K562 (cell line): ENCODE data around the gene ZNF324B. TPM values are rescaled to one million over a fixed set of nuclear protein-coding genes. Genes with fewer than 3 reads are reported as not detected.

Experiments
- ASH1L ChIP-seq: fragments of 450-650 bp; IDR thresholded peaks from 2 replicates; pipeline ENCODE4 v1.6.1; 2018; ENCODE audit warnings: borderline replicate concordance, mild to moderate bottlenecking, low read depth; ENCODE audit not compliant: partially characterized antibody
- C11orf30 ChIP-seq: fragments of 450-650 bp; IDR thresholded peaks from 2 replicates; pipeline ENCODE4 v1.6.1; 2016; ENCODE audit warnings: low read depth, mild to moderate bottlenecking
- CLOCK ChIP-seq: fragments of 250-450 bp; sonication (Bioruptor Pico); IDR thresholded peaks from 2 replicates; pipeline ENCODE4 v1.4.0; 2020; ENCODE audit warnings: mild to moderate bottlenecking, moderate library complexity, borderline replicate concordance
- CTBP1 ChIP-seq: fragments of 450-650 bp; IDR thresholded peaks from 2 replicates; pipeline ENCODE4 v1.6.1; 2016; ENCODE audit warnings: borderline replicate concordance
- FIP1L1 ChIP-seq: fragments of 200-400 bp; formaldehyde crosslinking; IDR thresholded peaks from 2 replicates; pipeline ENCODE4 v1.6.1; 2018; ENCODE audit warnings: mild to moderate bottlenecking, low read depth, low read length; ENCODE audit not compliant: poor library complexity, severe bottlenecking
- HEY1 ChIP-seq: fragments of 250-450 bp; sonication (Bioruptor Pico); IDR thresholded peaks from 2 replicates; pipeline ENCODE4 v1.5.0; 2020; ENCODE audit warnings: mild to moderate bottlenecking, moderate library complexity, borderline replicate concordance
- HLTF ChIP-seq: fragments of 450-650 bp; IDR thresholded peaks from 2 replicates; pipeline ENCODE4 v1.6.1; 2016
- KAT2B ChIP-seq: IDR thresholded peaks from one replicate; pipeline ENCODE4 v1.6.1; 2012; ENCODE audit warnings: low read depth, mild to moderate bottlenecking, control low read depth, inconsistent platforms, low read length, moderate library complexity
- KAT8 ChIP-seq: fragments of 450-650 bp; IDR thresholded peaks from 2 replicates; pipeline ENCODE4 v1.6.1; 2016; ENCODE audit warnings: low read depth, mild to moderate bottlenecking
- KLF10 ChIP-seq: fragments of 250-450 bp; sonication (Bioruptor Pico); IDR thresholded peaks from 2 replicates; pipeline ENCODE4 v1.6.1; 2021; ENCODE audit warnings: matching md5 sums
- NR2C2 ChIP-seq, 2 experiments: fragments of 200-800 bp in 1 of 2; sonication (Bioruptor generic) in 1 of 2; sonication (generic) in 1 of 2; formaldehyde crosslinking in 1 of 2; IDR thresholded peaks; 2 replicates each; pipeline versions ENCODE4 v1.6.1 to v1.8.0; 2016 to 2022; ENCODE audit warnings: mild to moderate bottlenecking in 1 of 2, missing compliant biosample characterization in 1 of 2, missing genetic modification characterization in 1 of 2, missing genetic modification reagents in 1 of 2
- U2AF1 ChIP-seq: fragments of 200-400 bp; formaldehyde crosslinking; optimal IDR thresholded peaks from 2 replicates; pipeline ENCODE3; 2017; ENCODE audit warnings: mild to moderate bottlenecking, low read depth, low read length, moderate library complexity
- ZFP1 ChIP-seq: fragments of 450-650 bp; formaldehyde crosslinking; IDR thresholded peaks from 2 replicates; pipeline ENCODE4 v1.4.0; 2020; ENCODE audit warnings: mild to moderate bottlenecking, mixed read lengths
- ZNF165 ChIP-seq: fragments of 250-450 bp; sonication (Bioruptor Pico); IDR thresholded peaks from 2 replicates; pipeline ENCODE4 v1.4.0; 2020; ENCODE audit warnings: borderline replicate concordance
- ZNF324 ChIP-seq: fragments of 250-450 bp; sonication (Bioruptor Pico); IDR thresholded peaks from 2 replicates; pipeline ENCODE4 v1.4.0; 2020; ENCODE audit warnings: mild to moderate bottlenecking
- polyA plus RNA-seq, 8 experiments: library from polyadenylated mRNA; depleted of rRNA in 4 of 8; stranded (reverse) in 5 of 8; unstranded in 3 of 8; fragments of >200 nt; fragmentation: Nextera tagmentation in 2 of 8; fragmentation: Illumina TruSeq in 1 of 8; extraction: Ambion mirVana in 2 of 8; extraction: Trizol in 1 of 8; gene quantifications; 2 replicates each; pipeline versions ENCODE4 v1.2.1 to v1.2.3, GENCODE V29; 2011 to 2014; ENCODE audit warnings: inconsistent platforms in 1 of 8, missing spikeins in 1 of 8
- total RNA-seq, 7 experiments: library from RNA; depleted of rRNA in 6 of 7; stranded (reverse); fragments of >200 nt in 6 of 7; fragmentation: Illumina TruSeq in 2 of 7; extraction: Trizol in 2 of 7; gene quantifications; 2 replicates each; pipeline versions ENCODE4 v1.2.1 to v1.2.3, GENCODE V29; 2011 to 2021; ENCODE audit warnings: low replicate concordance in 1 of 7
- TF ChIP-seq, protein P1 (sequence below): sonication (generic); formaldehyde crosslinking; IDR thresholded peaks from 2 replicates; pipeline ENCODE4 v1.8.1; 2023; ENCODE audit warnings: mild to moderate bottlenecking, missing genetic modification reagents
- TF ChIP-seq, protein P2 (sequence below): fragments of 250-450 bp; sonication (Bioruptor Pico); IDR thresholded peaks from 2 replicates; pipeline ENCODE4 v1.4.0; 2020

Gene ZNF324B
- total and polyA plus RNA-seq, 9 of the 15 experiments (the other 6 are each of a cell fraction or from before 2014, with no cell fraction given): 0.20 to 13.5 (median 5.7) TPM

DNA sequence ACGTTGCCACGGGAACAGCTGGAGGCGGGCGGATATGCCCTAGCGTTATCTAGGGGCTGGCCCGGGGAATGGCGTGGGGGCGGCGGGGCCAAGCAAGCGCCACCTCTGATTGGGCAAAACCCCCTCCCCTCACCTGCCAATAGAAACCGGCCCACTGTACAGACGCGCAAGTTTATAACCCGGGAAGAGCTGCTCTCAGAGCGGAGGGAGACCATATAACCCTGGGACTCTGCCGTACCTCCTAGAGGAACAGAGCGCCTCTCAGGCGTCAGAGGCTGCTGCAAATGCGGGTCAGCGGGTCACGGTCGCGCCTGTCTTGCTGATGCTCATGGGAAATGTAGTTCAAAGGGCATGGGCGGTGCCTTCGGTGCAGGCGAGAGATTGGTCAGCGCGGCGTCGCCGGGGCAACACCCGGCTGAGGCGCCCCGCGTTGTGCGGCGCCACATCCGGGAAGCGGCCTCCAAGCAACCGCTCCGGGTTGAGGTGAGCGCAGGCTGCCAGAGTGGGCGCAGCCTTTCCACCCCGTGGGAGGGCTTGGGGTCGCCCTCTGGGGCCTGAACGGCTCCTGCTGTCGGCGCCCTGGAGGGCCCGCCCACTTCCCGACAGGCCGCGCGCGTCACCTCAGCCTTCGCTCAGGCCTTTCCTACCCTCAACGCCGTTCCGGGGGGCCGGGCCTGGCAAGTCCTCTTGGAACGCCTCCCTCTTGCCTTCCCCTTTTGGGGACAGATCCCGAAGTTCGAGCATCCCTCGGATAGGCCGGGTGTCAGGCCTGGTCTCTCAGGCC lies 24.5 kb downstream of the ZNF324B start, which contains the start of gene ZNF446 (continued):
- no peak for TF ChIP-seq CLOCK
- TF ChIP-seq ZNF324 (CRISPR knock-in tag): no peak
- peak; percentile 86 for TF ChIP-seq CTBP1
- TF ChIP-seq FIP1L1: peak; percentile 97
- TF ChIP-seq KAT8: no peak
- TF ChIP-seq KAT2B: no peak
- no peak for TF ChIP-seq HEY1
- TF ChIP-seq ZNF165 (CRISPR knock-in tag): no peak
- TF ChIP-seq ASH1L: no peak
- peak; percentile 90 for TF ChIP-seq U2AF1
- no peak for TF ChIP-seq KLF10 (CRISPR knock-in tag)
- TF ChIP-seq, protein P1, sequence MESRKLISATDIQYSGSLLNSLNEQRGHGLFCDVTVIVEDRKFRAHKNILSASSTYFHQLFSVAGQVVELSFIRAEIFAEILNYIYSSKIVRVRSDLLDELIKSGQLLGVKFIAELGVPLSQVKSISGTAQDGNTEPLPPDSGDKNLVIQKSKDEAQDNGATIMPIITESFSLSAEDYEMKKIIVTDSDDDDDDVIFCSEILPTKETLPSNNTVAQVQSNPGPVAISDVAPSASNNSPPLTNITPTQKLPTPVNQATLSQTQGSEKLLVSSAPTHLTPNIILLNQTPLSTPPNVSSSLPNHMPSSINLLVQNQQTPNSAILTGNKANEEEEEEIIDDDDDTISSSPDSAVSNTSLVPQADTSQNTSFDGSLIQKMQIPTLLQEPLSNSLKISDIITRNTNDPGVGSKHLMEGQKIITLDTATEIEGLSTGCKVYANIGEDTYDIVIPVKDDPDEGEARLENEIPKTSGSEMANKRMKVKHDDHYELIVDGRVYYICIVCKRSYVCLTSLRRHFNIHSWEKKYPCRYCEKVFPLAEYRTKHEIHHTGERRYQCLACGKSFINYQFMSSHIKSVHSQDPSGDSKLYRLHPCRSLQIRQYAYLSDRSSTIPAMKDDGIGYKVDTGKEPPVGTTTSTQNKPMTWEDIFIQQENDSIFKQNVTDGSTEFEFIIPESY (CRISPR knock-in tag): peak; percentile 57; the same call in 1 of the 2 replicates
- no peak for TF ChIP-seq ZFP1 (CRISPR knock-in tag)
- TF ChIP-seq C11orf30: peak; percentile 66
- peak; percentile 98 for TF ChIP-seq NR2C2 (CRISPR knock-in tag; IDR thresholded peaks at IDR 0.05)
- TF ChIP-seq NR2C2 (tag; IDR thresholded peaks at IDR 0.05): peak; percentile 100
- TF ChIP-seq, protein P2, sequence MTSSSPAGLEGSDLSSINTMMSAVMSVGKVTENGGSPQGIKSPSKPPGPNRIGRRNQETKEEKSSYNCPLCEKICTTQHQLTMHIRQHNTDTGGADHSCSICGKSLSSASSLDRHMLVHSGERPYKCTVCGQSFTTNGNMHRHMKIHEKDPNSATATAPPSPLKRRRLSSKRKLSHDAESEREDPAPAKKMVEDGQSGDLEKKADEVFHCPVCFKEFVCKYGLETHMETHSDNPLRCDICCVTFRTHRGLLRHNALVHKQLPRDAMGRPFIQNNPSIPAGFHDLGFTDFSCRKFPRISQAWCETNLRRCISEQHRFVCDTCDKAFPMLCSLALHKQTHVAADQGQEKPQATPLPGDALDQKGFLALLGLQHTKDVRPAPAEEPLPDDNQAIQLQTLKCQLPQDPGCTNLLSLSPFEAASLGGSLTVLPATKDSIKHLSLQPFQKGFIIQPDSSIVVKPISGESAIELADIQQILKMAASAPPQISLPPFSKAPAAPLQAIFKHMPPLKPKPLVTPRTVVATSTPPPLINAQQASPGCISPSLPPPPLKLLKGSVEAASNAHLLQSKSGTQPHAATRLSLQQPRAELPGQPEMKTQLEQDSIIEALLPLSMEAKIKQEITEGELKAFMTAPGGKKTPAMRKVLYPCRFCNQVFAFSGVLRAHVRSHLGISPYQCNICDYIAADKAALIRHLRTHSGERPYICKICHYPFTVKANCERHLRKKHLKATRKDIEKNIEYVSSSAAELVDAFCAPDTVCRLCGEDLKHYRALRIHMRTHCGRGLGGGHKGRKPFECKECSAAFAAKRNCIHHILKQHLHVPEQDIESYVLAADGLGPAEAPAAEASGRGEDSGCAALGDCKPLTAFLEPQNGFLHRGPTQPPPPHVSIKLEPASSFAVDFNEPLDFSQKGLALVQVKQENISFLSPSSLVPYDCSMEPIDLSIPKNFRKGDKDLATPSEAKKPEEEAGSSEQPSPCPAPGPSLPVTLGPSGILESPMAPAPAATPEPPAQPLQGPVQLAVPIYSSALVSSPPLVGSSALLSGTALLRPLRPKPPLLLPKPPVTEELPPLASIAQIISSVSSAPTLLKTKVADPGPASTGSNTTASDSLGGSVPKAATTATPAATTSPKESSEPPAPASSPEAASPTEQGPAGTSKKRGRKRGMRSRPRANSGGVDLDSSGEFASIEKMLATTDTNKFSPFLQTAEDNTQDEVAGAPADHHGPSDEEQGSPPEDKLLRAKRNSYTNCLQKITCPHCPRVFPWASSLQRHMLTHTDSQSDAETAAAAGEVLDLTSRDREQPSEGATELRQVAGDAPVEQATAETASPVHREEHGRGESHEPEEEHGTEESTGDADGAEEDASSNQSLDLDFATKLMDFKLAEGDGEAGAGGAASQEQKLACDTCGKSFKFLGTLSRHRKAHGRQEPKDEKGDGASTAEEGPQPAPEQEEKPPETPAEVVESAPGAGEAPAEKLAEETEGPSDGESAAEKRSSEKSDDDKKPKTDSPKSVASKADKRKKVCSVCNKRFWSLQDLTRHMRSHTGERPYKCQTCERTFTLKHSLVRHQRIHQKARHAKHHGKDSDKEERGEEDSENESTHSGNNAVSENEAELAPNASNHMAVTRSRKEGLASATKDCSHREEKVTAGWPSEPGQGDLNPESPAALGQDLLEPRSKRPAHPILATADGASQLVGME (CRISPR knock-in tag): no peak
- no peak; the same call in 1 of the 2 replicates for TF ChIP-seq HLTF
